Activated naive CD4-positive, alpha-beta T cell treated with anti-CD3 and anti-CD28 coated beads, Interleukin-2, amount 50 U/mL, for 24 hours (primary cell): Measurements from ENCODE around the gene SBF2.
A peak's percentile ranks its signal among the peaks of the same experiment; 100 is the strongest.

Source experiments
- H3K27ac Mint-ChIP-seq: one replicate; pipeline ENCODE4 v1.8.0; 2021; ENCODE audit warnings: mild to moderate bottlenecking, mixed read lengths
- H3K27me3 Mint-ChIP-seq: one replicate; pipeline ENCODE4 v1.8.0; 2021; ENCODE audit warnings: mixed read lengths
- H3K36me3 Mint-ChIP-seq: one replicate; pipeline ENCODE4 v1.8.0; 2021; ENCODE audit warnings: mixed read lengths
- H3K4me1 Mint-ChIP-seq: one replicate; pipeline ENCODE4 v1.8.0; 2021; ENCODE audit warnings: mixed read lengths
- H3K4me3 Mint-ChIP-seq: one replicate; pipeline ENCODE4 v1.8.0; 2021; ENCODE audit warnings: mild to moderate bottlenecking, mixed read lengths
- H3K9me3 Mint-ChIP-seq: one replicate; pipeline ENCODE4 v1.8.0; 2021; ENCODE audit warnings: mixed read lengths

SBF2 gene

DNA sequence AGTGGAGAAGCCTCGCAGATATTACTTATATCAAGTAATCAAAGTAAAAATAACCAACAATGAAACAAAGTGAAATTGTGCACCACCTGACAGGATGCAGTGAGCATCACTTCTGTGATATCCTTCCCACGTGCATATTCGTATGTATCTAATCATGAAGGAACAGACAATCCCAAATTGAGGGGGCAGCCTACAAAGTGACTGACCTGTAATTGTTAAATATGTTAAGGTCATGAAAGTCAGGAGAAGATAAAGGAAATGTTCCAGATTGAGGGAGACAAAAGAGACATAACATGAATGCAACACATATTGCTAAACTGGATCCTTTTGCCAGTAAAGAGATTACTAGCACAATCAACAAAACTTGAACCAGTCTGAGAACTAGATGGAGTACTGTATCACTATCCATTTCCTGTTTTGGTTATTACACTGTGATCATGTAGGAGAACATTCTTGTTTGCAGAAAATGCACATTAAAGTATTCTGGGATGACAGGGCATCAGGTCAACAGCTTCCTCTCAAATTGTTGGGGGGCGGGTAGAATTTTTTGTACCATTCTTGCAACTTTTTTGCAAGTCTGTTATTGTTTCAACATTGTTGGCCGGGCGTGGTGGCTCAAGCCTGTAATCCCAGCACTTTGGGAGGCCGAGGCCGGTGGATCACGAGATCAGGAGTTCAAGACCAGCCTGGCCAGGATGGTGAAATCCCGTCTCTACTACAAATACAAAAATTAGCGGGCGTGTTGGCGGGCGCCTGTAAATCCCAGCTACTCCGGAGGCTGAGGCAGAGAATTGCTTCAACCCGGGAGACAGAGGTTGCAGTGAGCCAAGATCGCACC lies 2.0 kb downstream of the SBF2 start:
- Mint-ChIP-seq H3K4me3 (peak overlapping the region; percentile 45), H3K27me3 (peaks cover 17% of the 10 kb centered on the region), H3K27ac (no peak overlapping the region), H3K36me3 (no peaks in the 10 kb centered on the region), H3K4me1 (peaks cover 31% of the 10 kb centered on the region), H3K9me3 (no peaks in the 10 kb centered on the region)

DNA sequence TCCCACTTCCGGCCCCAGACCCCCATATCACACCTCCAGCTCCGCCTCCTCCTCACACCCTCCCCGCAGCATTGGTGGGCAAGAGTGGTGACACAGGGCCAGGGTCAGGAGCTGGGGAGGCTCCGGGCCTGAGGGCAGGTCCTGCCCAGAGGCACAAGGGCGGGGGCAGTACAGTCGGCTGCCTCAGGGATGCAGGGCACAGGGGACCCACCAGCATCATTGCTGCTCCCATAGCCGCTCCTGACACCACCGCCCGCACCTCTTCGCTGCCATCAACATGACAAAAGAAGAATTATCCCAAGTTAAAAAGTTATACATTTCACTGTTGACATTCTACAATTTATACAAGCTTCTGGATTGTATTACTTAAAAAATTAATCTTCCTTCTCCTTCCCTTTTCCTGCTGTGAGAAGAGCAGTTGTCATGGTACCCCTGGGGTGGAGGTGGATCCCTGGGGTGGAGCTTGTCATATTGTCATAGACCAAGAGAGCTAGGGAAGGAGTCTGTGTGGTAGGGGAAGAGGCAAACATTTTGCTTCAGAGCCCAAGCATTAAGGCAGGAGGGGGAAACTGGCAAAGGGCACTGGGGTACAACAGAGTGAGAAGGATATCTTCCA lies 4.1 kb downstream of the SBF2 start:
- Mint-ChIP-seq H3K9me3 (no peaks in the 10 kb centered on the region), H3K4me1 (peaks cover 22% of the 10 kb centered on the region), H3K4me3 (no peak overlapping the region), H3K36me3 (no peaks in the 10 kb centered on the region), H3K27me3 (peaks cover under 1% of the 10 kb centered on the region), H3K27ac (no peak overlapping the region)

DNA sequence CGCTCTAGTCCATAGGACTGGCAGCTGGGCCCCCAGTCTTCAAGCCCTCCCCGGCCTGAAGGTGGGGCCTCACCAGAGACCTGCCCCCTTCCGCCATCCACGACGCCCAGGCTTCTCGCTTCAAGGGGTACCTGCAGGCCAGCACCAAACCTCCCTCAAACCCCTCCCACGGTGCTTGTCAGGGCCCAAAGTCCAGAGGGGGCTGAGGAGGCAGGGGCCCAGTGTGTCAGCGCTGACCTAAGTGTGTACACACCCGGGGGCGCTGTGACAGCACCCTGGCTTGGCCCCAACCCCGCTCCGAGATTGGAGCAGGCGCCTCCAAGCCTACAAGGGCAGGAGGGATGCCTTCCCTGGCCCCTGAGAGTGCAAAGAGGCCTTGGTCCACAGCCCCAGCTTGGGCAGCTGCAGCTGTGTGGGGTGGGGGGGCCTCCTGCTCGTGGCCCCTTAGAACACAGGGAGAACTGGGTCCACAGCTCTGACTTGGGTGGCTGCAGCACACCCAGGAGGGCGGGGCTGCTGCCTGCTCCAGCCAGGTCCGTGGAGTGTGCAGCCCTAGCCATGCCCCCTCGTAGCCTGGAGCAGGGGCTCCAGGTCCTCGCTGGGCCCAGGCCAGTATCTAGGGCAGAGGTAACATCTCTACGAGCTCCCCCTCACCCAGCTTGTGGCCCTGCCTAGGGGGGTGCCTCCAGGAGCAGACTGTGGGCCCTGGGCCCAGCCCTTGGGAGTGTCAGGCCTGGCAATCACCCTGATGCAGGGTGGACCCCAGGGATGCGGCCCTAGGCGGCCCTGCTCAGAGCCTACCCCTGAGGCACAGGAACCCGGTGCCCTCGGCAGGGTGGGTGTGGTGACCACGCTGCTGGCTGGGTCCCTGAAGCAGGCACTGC lies 4.9 kb downstream of the SBF2 start:
- Mint-ChIP-seq H3K4me1 (peaks cover 20% of the 10 kb centered on the region), H3K27me3 (no peaks in the 10 kb centered on the region), H3K36me3 (no peaks in the 10 kb centered on the region), H3K27ac (no peak overlapping the region), H3K9me3 (no peaks in the 10 kb centered on the region), H3K4me3 (no peak overlapping the region)

DNA sequence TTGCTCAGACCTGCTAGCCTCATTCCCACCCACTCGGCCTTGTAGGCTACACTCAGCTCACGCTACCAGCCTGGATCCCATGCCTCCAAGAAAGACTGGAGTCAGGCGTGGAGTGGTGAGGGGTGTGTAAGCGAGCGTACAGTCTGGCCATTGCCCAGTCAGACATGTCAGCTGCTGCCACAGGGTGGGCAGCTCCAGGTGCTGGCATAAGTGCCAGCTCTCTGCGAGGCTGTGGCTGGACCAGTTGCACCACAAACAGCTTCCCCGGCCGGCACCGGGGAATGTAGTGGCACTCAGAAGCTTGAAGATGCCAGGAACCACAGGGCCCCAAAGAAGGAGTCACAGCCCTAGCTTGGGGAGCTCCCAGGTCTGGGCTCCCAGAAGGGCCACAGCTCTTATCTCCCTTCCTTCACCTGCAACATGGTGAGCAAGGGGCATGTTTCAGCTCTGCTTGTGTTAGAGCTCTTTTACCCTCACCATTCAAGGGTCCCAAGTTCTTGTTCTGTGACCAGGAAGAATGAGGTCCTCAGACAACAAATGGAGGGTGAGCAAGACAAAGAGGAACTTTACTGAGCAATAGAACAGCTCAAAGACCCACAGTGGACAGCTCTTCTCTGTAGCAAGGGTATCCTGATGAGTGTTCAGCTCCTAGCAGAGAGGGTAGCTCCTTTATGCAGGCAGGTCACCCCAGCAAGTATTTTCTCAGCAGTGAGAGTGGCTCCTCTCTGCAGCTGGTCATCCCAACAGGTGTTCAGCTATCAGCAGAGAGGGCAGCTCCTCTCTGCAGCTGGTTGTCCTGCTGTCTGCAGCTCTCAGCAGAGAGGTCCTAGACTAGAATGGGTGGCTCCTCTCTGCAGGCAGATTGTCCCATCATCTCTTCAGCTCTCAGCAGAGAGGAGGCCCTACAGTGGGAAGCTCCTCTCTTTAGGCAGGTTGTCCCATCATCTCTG lies 6.0 kb downstream of the SBF2 start:
- Mint-ChIP-seq H3K27me3 (no peaks in the 10 kb centered on the region), H3K9me3 (no peaks in the 10 kb centered on the region), H3K27ac (no peak overlapping the region), H3K36me3 (no peaks in the 10 kb centered on the region), H3K4me3 (no peak overlapping the region), H3K4me1 (peaks cover 18% of the 10 kb centered on the region)

- no peaks in the 10 kb centered on the region for H3K36me3 Mint-ChIP-seq
- no peak overlapping the region for H3K27ac Mint-ChIP-seq
- H3K27me3 Mint-ChIP-seq: no peaks in the 10 kb centered on the region
- no peaks in the 10 kb centered on the region for H3K9me3 Mint-ChIP-seq
- H3K4me1 Mint-ChIP-seq: peaks cover 12% of the 10 kb centered on the region
- H3K4me3 Mint-ChIP-seq: no peak overlapping the region
These were observed 6.9 kb downstream of the SBF2 start for GRCh38 chr11:10287140-10287539.

- Mint-ChIP-seq H3K27me3 (no peaks in the 10 kb centered on the region), H3K36me3 (no peaks in the 10 kb centered on the region), H3K4me3 (no peak overlapping the region), H3K27ac (no peak overlapping the region), H3K4me1 (peaks cover 4% of the 10 kb centered on the region), H3K9me3 (no peaks in the 10 kb centered on the region)
These were observed 8.7 kb downstream of the SBF2 start for GRCh38 chr11:10285148-10285802.

DNA sequence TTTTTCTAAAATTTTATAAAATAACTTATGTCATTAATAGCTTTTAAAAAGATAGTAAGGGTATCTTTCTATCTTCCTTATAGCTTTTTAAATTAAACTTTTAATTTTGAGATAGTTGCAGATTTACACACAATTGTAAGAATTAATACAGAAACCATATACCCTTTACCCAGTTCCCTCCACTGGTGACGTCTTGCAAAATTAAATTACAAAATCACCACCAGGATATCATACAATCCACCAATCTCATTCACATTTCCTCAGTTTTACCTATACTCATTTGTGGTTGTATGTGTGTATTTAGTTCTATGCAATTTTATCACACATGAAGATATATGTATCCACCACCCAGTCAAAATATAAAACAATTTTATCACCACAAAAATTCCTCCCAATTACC lies 10.0 kb downstream of the SBF2 start:
- no peak overlapping the region for H3K4me3 Mint-ChIP-seq
- no peaks in the 10 kb centered on the region for H3K27me3 Mint-ChIP-seq
- H3K4me1 Mint-ChIP-seq: peaks cover 4% of the 10 kb centered on the region
- H3K9me3 Mint-ChIP-seq: no peaks in the 10 kb centered on the region
- no peaks in the 10 kb centered on the region for H3K36me3 Mint-ChIP-seq
- no peak overlapping the region for H3K27ac Mint-ChIP-seq

DNA sequence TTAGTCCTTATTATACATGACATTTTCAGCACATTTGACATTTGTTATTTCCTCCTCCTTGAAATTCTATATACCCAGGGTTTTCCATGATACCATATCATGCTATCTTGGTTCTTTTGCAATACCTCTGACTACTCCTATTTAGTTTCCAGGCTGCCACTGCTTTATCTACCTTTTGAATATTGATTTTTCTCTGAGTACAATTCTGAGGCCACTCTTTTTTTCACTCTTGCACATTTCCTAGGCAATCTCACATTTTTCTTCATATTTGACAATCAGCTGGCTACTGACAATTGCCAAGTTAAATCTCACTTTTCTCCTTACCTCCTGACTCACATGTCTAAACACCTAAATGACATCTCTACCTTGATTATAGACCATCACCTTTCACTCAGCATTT lies 11.9 kb downstream of the SBF2 start:
- Mint-ChIP-seq H3K36me3 (no peaks in the 10 kb centered on the region), H3K27ac (no peak overlapping the region), H3K4me1 (peaks cover 4% of the 10 kb centered on the region), H3K9me3 (no peaks in the 10 kb centered on the region), H3K4me3 (no peak overlapping the region), H3K27me3 (no peaks in the 10 kb centered on the region)

- Mint-ChIP-seq H3K27ac (no peak overlapping the region), H3K9me3 (no peaks in the 10 kb centered on the region), H3K36me3 (no peaks in the 10 kb centered on the region), H3K27me3 (no peaks in the 10 kb centered on the region), H3K4me1 (peaks cover 6% of the 10 kb centered on the region), H3K4me3 (no peak overlapping the region)
These were observed 18.3 kb downstream of the SBF2 start for GRCh38 chr11:10275714-10276113.

DNA sequence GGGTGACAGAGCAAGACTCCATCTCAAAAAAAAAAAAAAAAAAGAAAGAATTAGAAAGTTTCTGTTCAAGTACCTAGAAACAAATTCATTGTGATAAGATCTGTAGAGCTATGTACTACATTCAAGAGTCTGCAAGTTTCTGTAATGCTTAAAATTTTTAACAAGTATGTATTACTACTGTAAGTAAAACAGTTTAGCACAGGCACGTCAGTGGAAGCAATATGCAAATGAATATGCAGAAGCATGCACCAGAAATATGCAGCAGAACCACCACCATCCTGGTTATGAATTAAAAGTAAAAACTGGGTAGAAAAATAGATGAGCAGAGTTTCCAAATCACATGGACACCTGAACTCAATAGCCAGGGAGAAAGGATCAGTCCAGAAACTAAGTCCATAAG lies 19.3 kb downstream of the SBF2 start:
- Mint-ChIP-seq H3K4me1 (peaks cover 6% of the 10 kb centered on the region), H3K9me3 (no peaks in the 10 kb centered on the region), H3K4me3 (no peak overlapping the region), H3K36me3 (no peaks in the 10 kb centered on the region), H3K27ac (no peak overlapping the region), H3K27me3 (no peaks in the 10 kb centered on the region)

- Mint-ChIP-seq H3K4me3 (no peak overlapping the region), H3K27ac (no peak overlapping the region), H3K27me3 (no peaks in the 10 kb centered on the region), H3K4me1 (peaks cover 6% of the 10 kb centered on the region), H3K9me3 (no peaks in the 10 kb centered on the region), H3K36me3 (no peaks in the 10 kb centered on the region)
These were observed 20.3 kb downstream of the SBF2 start for GRCh38 chr11:10273738-10274137.

GRCh38 chr11:10272132-10272531 lies 21.9 kb downstream of the SBF2 start:
- H3K4me1 Mint-ChIP-seq: peaks cover 6% of the 10 kb centered on the region

GRCh38 chr11:10268746-10269488 lies 25.1 kb downstream of the SBF2 start:
- H3K9me3 Mint-ChIP-seq: no peaks in the 10 kb centered on the region
- no peaks in the 10 kb centered on the region for H3K36me3 Mint-ChIP-seq
- no peak overlapping the region for H3K4me3 Mint-ChIP-seq
- H3K27ac Mint-ChIP-seq: no peak overlapping the region
- no peaks in the 10 kb centered on the region for H3K4me1 Mint-ChIP-seq
- no peaks in the 10 kb centered on the region for H3K27me3 Mint-ChIP-seq

More at GRCh38 chr11:10272132-10272531, 21.9 kb downstream of the SBF2 start:
- H3K36me3 Mint-ChIP-seq: no peaks in the 10 kb centered on the region
- no peaks in the 10 kb centered on the region for H3K9me3 Mint-ChIP-seq
- H3K27me3 Mint-ChIP-seq: no peaks in the 10 kb centered on the region
- no peak overlapping the region for H3K27ac Mint-ChIP-seq
- H3K4me3 Mint-ChIP-seq: no peak overlapping the region

GRCh38 chr11:10267821-10268220 lies 26.2 kb downstream of the SBF2 start:
- Mint-ChIP-seq H3K4me3 (no peak overlapping the region), H3K27ac (no peak overlapping the region), H3K36me3 (no peaks in the 10 kb centered on the region), H3K27me3 (no peaks in the 10 kb centered on the region), H3K4me1 (no peaks in the 10 kb centered on the region), H3K9me3 (no peaks in the 10 kb centered on the region)
